Activated T-helper 9 cell treated with anti-CD3 and anti-CD28 coated beads, Interleukin-2, amount 50 U/mL, for 16 hours (primary cell): ENCODE data around the gene ZC3H7B.
"Not testable (repeated sequence)": the region's sequence is repeated elsewhere in the genome, so short reads cannot be mapped to it uniquely, and the experiment has no call there.

Experiments
- DNase-seq: peaks from one replicate; pipeline ENCODE4 v3.0.0-alpha.2; 2020; ENCODE audit warnings: low read depth

Gene ZC3H7B

DNA sequence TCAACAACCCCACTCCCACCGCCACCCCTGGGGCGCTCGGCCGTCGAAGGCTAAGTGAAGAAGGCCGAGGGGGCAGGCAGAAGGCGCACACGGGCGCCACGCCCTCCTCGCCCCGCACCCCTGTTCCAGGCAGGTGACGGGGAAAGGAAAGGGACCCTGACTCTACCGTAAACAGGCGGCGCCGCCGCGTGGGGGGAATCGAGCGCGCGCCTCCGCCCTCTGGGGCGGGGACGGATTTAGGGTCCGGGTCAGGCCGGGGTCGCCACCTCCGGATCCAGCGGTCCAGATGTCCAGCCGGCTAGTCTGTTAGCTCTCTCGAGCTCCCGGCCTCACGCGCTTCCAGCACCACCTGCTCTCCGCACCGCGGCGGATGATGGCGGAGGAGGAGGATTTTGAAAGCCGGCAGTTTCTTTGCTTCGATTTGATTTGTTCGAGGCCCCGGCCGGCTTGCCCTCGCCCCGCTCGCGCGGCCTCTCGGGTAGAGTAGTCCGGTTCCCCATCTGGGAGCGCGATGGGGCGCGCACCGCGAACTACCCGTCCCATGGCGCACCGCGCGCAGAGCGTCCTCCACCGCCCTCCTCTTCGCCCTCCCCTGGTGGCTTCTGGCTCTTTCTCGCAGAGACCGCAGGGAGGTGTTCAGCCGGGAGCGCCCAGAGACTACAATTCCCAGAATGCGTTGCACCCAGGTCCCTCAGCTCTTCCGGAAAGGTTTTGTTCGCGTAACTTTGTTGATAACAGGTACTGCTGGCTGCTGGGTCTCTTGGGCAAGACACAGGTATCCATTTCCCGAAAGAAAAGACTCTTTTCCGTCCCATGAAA lies 15.3 kb upstream of the ZC3H7B start, which contains the start of gene RANGAP1:
TSS of gene RANGAP1 (minus strand) at position 368 of the 819 bp plus-strand sequence. CDS start 5,143 bp downstream, outside the sequence.
- peak; percentile 98 for DNase-seq

DNA sequence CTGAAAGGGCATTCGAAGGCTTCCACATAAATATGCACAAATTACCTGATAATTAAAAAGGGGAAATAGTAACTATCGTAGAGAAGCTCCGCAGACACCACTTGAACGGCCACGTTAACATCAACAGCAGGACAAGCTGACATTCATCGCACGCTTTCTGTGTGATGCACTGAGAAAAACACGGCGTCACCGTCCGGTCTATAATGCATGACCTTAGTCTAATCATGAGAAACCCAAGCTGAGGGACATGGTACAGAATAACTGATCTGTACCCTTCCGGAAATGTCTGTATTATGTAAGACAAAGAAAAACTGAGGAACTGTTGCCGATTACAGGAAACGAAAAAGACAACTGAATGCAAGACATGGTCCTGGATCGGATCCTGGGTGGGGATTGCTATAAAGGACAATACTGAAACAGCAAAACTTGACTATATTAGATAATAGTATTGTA lies 14.7 kb upstream of the ZC3H7B start:
- peak; percentile 30 for DNase-seq

DNA sequence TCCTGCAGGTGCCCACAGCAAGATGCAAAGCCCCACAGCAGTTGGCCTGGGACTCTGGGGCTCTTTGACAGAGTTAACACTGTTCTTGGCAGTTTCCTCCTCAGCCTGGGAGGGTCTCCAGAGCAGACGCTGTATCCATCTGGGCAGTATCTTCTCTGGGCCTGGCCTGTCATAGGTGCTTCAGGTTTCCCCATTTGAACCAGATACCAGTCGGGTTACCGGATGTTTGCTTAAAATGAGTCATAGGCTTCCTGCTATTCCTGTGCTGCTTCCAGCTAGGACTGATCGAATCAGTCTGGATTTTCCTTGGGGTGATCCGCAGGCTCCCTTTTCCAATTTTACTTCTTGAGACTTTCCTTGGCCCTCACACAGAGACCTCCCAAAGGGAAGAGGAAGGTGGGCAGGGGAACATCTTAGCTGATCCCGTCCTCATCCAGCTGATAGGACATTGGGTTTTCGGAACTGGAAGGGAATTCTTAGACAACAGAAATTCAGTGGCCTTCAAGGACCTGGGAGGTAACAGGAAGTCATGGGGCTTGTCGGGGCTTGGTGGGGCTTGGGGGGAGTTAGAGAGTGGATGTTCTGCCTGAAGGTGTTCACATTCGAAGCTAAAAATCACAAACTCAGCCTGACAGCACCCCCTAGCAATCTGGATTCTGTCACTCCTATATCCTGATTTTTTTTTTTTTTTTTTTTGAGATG lies 12.9 kb upstream of the ZC3H7B start:
- DNase-seq, result no peak

DNA sequence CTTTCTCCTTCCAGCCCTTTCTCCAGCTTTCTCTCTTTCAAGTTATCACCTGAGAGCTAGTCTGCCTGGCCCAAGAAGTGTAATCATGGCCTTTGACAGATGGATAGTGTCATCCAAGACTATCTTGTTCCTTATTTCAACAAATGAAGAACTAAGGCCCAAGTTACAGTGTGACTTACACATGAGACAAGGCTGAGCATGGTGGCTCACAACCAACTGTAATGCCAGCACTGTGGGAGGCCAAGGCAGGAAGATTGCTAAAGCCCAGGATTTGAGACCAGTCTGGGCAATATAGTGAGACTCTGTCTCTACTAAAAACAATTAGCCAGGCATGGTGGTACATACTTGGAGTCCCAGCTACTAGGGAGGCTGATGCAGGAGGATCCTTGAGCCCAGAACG lies 11.7 kb upstream of the ZC3H7B start:
- DNase-seq, result no peak

DNA sequence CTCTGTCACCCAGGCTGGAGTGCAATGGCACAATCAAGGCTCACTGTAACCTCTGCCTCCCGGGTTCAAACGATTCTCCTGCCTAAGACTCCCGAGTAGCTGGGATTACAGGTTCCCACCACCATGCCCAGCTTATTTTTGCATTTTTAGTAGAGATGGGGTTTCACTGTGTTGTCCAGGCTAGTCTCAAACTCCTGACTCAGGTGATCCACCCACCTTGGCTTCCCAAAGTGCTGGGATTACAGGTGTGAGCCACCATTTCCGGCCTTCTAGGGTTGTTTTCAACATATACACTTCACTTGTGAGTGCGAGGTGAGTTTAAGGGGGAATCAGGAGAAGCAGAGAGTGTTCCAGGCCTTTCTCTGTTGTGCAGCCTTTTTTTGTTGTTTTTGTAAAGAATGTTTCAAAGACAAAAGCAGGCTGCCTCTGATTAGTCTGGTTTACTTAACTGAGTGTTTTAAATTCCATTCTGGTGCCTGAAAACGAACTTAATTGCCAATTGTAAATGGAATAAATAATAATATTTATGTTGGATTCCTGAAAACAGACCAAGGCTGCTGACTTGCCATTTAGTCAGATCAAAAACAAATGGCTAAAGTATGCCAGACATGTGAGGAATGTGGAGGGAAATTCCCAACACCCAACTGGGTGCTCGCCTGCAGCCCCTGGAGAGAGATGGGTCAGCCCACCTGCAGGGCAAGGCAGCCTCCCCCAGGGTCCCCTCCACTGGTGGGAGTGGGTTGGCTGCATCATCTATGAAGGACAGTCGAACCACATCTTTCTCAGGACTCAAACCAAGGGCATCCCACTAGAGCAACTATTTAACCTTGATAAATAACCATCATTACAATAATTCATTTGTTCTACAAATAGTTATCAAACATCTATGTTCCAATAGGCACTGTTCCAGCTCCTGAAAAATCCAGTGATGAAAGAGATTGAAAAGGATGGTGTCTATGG lies 10.8 kb upstream of the ZC3H7B start:
- no peak for DNase-seq

DNA sequence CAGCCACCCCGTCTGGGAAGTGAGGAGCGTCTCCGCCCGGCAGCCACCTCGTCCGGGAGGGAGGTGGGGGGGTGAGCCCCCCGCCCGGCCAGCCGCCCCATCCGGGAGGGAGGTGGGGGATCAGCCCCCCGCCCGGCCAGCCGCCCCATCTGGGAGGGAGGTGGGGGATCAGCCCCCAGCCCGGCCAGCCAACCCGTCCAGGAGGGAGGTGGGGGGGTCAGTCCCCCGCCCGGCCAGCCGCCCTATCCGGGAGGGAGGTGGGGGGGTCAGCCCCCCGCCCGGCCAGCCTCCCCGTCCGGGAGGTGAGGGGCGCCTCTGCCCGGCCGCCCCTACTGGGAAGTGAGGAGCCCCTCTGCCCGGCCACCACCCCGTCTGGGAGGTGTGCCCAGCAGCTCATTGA lies 6.5 kb upstream of the ZC3H7B start:
- DNase-seq, result not testable (repeated sequence)

DNA sequence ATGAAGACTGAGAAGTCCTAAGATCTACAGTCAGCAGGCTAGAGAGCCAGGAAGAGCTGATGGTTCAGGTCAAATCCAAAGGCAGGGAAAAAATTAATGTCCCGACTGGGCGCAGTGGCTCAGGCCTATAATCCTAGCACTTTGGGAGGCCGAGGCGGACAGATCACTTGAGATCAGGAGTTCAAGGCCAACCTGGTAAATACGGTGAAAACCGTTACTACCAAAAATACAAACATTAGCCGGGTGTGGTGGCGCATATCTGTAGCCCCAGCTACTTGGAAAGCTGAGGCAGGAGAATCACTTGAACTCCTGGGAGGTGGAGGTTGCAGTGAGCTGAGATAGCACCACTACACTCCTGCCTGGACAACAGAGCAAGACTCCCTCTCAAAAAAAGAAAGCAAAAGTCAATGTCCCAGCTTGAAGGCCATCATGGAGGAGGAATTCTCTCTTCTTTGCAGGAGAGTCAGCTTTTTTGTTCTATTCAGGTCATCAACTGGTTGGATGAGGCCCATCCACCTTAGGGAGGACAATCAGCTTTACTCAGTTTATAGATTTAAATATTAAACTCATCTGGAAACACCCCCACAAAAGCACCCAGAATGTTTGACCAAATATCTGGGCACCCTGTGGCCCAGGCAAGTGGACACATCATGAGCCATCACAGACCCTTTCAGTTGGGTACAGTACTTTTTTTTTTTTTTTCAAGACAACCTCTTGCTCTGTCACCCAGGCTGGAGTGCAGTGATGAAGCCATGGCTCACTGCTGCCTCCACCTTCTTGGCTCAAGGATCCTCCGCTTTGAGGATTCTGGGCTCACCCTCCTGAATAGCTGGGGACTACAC lies 4.3 kb upstream of the ZC3H7B start:
- no peak for DNase-seq

DNA sequence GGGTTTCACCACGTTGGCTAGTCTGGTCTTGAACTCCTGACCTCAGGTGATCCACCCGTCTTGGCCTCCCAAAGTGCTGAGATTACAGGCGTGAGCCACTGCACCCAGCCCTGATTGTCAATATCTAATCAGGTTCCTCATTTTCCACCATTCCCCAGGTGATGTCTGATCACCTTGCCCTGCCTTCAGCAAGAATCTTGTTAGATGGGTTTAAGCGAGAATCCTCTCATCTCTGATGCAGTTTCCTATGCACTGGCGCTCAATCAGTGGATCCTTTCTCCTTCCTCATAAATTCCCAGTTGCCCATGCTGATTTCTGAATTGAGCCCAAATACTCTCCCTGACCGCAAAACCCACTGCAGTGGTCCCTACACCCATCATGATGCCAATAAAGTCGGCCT lies 664 bp upstream of the ZC3H7B start:
- DNase-seq, result no peak

DNA sequence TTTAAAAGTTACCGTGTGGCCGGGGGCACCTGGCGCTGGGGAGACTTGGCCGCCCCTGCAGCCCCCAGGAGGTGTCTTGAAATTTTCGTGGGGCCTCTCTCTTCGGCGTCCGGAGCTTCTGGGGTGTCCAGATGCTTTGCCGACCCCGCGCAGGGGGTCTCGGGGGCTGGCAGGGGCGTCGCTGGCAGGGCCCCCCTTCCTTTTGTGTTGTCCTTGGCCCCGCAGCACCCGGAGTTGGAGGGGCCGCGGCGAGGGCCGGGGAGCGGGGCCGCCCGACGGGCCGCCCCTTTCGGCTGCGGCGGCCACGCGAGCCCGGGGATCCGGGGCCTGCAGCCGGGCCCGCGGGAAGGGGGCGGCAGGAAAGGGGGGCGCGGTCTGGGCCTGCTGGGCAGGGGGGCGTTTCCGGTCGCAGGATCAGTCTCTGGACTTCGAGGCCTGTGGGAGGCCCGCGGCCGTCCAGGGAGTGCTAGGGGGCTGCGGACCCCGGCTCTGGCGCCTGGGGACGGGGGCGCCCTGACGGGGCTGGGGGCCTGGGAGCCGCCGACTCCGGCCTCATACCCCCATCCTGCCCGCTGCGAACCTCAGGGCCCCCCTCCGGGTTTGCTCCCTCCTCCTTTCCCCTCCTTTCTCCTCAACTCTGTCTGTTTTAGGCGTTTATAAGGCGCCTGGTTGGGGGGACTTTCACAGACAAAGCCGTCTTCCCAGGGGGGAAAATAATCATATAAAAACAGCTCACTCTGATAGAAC lies 869 bp downstream of the ZC3H7B start:
- DNase-seq, result no peak

DNA sequence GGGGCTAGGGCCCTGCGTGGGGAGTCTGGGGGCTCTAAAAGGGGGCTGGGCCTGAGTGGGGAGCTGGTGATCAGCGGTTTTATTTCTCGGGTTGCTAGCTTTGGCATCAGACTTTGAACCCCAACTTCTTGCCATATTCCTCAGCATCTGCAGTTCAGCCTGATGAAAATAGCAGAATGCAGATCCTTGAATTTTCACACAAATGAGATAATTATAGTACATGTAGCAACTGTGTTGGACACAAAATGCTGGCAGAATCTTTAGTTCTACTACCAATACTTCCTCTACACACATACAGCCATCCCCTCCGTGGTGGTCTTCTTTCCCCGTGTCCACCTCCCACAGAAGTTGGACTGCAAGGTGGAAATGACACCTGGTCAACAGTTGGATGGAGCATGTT lies 1.5 kb downstream of the ZC3H7B start:
- no peak for DNase-seq

DNA sequence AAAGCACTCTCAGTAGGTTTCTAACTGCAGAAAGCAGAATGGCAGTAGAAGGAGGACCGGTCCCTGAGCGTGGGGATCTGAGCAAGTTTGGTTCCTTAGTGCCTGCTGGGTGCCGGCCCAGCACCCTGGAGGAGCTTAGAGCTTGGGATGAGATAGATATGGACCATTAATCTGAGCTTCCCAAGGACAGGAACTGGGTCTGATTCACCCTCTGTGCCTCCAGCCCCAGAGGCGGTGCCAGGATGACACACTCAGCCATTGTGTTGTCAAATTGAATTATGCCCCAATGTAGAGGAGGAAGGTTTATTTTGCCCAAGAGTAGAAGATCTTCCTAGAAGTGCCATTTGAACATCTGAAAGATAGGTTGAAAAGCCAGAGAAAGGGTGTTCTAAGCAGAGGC lies 4.3 kb downstream of the ZC3H7B start:
- DNase-seq, result no peak

DNA sequence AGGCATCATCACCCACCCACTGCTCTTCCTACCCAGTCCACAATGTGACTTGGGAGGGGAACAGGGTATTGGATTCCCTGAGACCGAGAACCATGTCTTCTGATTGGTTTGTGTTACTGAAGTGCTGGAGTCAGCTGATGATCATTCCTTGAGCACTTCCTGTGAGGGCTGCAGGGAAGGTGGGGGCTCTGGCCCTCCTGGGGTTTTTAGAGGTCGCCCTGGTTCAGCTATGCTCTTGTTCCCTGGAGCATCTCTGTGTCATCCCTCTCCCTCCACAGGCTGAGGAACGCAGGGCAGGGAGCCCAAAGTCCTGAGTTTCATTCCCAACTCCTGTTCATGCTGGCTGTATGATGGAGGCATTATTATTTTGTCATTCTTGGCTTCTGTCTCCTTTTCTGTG lies 6.7 kb downstream of the ZC3H7B start:
- no peak for DNase-seq

DNA sequence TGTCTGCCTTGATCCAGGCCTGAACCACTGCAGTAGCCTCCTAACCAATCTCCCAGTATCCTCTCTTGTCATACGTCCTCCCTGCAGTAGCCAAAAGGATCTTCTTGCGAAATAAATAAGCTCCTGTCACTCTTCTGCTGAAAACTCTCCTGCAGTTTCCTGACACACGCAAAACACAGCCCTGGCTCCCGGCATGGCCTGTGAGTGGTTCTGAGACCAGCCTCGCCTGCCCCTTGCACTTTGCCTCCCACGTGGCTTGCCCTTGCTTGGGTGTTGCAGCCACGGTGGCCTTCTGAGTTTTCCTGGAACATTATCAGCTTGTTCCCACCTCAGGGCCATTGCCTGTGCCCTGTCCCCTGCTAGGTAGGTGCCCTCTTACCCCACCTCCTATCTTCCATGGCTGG lies 7.2 kb downstream of the ZC3H7B start:
- no peak for DNase-seq

DNA sequence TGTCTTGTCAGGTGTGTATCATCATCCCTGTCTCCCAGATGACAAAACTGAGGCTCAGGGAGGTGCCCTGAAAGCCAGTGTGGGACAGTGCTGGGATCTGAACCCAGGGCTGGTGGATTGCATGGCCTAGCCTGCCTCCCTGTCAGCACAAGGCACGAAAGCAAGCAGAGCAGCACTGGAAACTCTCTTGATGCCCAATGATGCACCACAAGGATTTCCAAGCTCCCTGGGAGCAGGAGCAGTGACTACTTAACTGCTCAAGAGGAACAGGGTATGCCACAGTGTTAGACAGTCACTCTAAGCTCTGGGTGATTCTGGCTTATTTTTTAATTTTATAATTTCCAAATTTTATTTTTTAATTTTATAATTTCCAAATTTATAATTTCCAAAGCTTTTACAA lies 9.0 kb downstream of the ZC3H7B start:
- no peak for DNase-seq

DNA sequence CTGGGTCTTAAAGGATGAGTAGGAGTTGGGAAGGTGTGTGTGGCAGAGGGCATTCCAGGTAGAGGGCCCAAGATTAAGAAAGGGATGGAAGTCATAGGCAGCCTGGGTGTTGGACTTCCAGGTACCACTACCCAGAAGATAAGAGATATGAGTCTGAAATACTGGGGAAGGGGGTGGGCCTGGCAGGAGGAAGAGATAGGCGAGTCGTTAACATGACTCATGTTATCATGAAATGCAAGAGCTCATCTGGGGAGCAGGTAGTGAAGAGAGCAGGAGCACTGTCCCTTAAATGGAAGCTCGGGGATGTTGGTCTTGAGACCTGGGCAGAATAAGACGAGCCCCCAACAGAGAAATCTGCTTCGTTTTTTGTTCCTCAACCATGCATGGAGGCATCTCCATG lies 10.2 kb downstream of the ZC3H7B start:
- no peak for DNase-seq

DNA sequence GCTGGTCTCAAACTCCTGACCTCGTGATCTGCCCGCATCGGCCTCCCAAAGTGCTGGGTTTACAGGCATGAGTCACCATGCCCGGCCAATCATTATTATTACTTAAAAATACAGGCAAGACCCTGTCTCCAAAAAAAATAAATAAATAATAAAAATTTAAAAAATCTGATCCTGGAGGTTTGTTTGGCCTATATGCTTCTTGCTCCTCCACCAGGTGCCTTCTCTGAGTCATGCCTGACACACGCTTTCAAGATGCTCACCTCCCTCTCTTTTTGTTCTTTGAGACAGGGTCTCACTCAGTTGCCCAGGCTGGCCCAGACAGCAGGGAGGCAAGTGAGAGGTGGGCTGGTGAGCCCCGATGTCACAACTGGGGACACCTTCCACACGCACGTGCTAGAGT lies 13.5 kb downstream of the ZC3H7B start:
- DNase-seq, result no peak

DNA sequence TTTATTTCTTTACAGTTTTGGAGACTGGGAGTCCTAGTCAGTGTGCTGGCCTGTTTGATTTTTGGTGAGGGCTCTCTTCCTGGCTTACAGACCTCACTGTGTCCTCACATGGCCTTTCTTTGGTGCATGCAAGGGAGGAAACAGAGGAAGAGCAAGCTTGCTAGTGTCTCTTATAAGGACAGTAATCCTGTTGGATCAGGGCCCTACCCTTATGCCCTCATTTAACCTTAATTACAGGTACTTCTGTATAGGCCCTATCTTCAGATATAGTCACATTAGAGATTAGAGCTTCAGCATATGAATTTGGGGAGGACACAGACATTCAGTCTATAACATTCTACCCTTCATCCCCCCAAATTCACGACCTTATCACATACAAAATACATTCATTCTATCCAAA lies 14.3 kb downstream of the ZC3H7B start:
- no peak for DNase-seq

DNA sequence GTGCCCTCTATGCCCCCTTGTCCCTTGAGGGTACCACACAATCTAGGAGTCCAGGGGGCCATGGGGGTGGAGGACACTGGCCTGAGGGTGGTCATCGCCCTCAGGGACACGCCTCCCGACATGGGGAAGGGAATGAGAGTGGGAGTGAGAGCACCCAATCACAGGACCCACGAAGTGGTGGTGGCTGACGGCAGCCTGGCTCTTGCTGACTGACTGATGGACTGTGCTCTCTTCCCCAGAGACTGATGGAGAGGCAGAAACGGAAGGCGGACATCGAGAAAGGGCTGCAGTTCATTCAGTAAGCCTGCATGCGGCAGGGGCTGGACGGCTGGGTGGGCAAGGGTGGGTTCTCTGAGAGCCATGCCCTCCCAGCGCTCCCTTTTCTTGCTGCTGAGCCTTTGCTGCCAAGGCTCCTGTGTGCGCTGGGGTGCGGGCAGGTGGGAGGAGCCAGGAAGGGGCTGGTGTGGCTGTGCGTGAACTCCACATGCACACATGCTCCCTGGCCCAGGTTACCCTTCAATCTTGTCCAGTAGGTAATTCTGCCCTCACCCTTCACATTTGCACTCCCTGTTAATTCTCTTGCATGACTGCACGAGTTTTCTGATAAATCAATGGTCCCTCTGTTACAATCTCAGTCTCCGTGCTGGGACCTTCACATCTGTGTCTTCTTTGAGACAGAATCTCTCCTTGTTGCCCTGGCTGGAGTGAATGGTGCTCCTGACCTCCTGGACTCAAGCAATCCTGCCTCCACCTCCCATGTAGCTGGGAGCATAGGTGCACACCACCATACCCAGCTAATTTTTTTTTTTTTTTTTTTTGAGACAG lies 19.3 kb downstream of the ZC3H7B start:
- no peak for DNase-seq

DNA sequence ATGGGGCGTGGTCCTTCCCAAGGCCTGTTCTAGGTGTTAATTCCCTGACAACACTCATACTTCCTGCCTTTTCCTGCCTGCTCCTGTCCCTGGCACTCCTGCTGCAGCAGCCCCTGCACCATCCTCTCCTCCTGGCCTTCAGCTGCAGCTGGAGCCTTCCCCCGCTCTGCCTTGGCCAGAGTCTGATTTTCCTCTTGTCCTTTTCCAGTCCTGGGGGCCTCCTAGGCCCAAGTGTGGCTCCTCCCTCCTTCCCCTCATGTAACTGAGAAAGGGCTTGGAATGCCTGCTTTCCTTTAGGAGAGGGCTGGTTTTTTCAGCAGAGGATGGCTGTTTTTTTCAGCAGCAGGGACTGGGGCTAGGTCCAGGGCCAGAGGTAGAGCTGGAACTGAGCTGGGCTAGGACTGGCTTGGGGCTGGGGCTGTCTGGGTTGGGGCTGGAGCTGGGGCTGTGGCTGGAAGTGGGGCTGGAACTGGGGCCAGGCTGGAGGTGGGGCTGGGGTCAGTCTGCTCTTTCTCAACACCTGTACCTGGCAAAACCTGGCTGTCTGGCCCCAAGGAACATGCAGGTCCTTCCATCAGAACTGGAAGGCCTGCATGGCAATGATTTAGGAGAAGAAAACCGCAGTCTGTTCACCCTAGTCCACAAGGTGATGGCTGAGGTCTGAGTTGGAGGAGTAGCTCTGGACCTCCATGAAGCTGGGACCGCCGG lies 23.6 kb downstream of the ZC3H7B start:
- DNase-seq, result no peak
